GM21367 (cell line): ENCODE measurements around the gene SDR42E1.
"Not testable (repeated sequence)": the region's sequence is repeated elsewhere in the genome, so short reads cannot be mapped to it uniquely, and the experiment has no call there.

ENCODE experiments used
- ATAC-seq: cut with Tn5 transposase; IDR thresholded peaks from one replicate; pipeline ENCODE4 v1.9.1; 2021; ENCODE audit not compliant: unreplicated experiment

SDR42E1 gene

GRCh38 chr16:82037666-82038065 is 26.4 kb upstream of the SDR42E1 start:
- ATAC-seq = no peak

GRCh38 chr16:82037251-82037650 is 26.0 kb upstream of the SDR42E1 start:
- ATAC-seq = no peak

GRCh38 chr16:82034981-82035612 is 23.8 kb upstream of the SDR42E1 start, which contains the start of gene HSD17B2:
TSS of gene HSD17B2 (plus strand) at chr16:82035253. CDS start at chr16:82035425, 172 bp downstream.
- no peak for ATAC-seq

GRCh38 chr16:82033683-82034300 is 22.5 kb upstream of the SDR42E1 start:
- no peak for ATAC-seq

GRCh38 chr16:82033006-82033405 is 21.7 kb upstream of the SDR42E1 start:
- no peak for ATAC-seq

- ATAC-seq = no peak
Observed at GRCh38 chr16:82031116-82032084, 20.1 kb upstream of the SDR42E1 start.

- no peak for ATAC-seq
Observed at GRCh38 chr16:82027629-82028064, 16.4 kb upstream of the SDR42E1 start.

- no peak for ATAC-seq
Observed at GRCh38 chr16:82024883-82025282, 13.6 kb upstream of the SDR42E1 start.

- no peak for ATAC-seq
Observed at GRCh38 chr16:82024316-82024715, 13.0 kb upstream of the SDR42E1 start.

- ATAC-seq = no peak
Observed at GRCh38 chr16:82023206-82023605, 11.9 kb upstream of the SDR42E1 start.

GRCh38 chr16:82020051-82020450 is 8.8 kb upstream of the SDR42E1 start:
- no peak for ATAC-seq

- no peak for ATAC-seq
Observed at GRCh38 chr16:82019535-82019934, 8.3 kb upstream of the SDR42E1 start.

- ATAC-seq = no peak
Observed at GRCh38 chr16:82017911-82018568, 6.8 kb upstream of the SDR42E1 start.

- ATAC-seq = no peak
Observed at GRCh38 chr16:82016964-82017363, 5.7 kb upstream of the SDR42E1 start.

GRCh38 chr16:82016263-82016662 is 5.0 kb upstream of the SDR42E1 start:
- no peak for ATAC-seq

- ATAC-seq = no peak
Observed at GRCh38 chr16:82013139-82013538, 1.9 kb upstream of the SDR42E1 start.

GRCh38 chr16:82010649-82011048 is 621 bp downstream of the SDR42E1 start:
- no peak for ATAC-seq

GRCh38 chr16:82009789-82010188 is 1.5 kb downstream of the SDR42E1 start:
- ATAC-seq = not testable (repeated sequence)

- ATAC-seq = no peak
Observed at GRCh38 chr16:82008957-82009592, 2.2 kb downstream of the SDR42E1 start.

GRCh38 chr16:82007189-82007588 is 4.1 kb downstream of the SDR42E1 start:
- ATAC-seq = no peak

- ATAC-seq = no peak
Observed at GRCh38 chr16:82006036-82006435, 5.2 kb downstream of the SDR42E1 start.
